ENCODE results near the gene SERINC5.
A peak's percentile ranks its signal among the peaks of the same experiment; 100 is the strongest.
"Not testable (repeated sequence)": the region's sequence is repeated elsewhere in the genome, so short reads cannot be mapped to it uniquely, and the experiment has no call there.

The SERINC5 gene

DNA sequence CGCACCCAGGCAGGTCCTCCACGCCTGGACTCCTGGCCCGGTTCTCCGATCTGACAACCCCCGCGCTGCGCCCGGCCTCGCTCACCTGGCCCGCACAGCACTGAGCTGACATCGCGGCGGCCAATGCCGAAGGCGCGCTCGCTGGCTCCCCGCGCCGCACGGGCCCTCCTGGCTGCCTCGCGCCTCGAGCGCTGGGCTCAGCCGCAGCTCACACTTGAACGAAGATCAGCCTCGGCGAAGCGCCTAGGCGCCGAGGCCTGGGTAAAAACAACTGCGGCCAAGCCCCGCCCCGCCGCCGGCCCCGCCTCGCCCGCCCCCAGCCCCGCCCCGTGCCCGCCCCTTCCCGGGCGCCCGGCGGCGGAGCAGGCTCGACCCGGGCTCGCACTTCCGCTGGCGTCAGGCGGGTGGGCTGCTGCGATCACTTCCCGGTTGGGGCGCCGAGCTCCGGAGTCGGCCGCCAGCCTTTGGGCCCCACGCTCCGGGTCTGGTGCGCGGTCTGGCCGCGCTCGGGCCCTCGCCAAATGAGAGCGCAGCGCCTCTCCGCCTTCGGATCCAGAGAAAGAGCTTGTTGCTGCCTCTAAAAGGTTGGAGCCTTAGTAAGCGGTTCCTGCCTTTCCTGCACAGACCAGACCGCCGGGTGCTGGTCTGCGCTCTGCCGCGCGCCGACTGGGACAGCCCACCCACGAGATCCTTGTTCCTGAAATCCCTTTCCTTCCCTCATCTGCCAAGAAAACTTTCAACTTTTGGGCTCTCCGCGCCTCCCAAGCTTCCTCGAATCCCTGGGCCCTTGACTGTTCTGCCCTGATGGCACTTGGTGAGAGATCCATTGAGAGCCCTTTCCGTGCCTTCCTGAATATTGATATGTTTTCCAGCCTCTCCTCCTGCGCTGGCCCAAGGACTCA lies at the start of gene SERINC5:
Gene SERINC5, minus strand, starts transcription at position 238 of the 902 bp plus-strand sequence. Its CDS starts 126 bp downstream, at position 112.
- DNase-seq, result peak; percentile 78 to 79

DNA sequence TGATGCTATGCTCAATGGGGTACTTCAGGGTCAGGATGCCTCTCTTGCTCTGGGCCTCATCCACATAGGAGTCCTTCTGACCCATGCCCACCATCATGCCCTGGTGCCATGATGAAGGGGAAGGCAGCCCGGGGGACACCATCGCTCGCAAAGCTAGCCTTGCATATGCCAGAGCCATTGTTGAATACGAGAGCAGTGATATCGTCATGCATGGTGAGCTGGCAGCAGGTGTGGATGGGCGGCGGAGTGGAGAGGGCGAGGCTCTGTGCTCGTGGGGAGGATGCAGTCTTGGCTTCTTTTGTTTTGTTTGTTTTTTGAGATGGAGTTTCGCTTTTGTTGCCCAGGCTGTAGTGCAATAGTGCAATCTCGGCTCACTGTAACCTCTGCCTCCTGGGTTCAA lies 46.8 kb upstream of the SERINC5 start:
- DNase-seq, result no peak

DNA sequence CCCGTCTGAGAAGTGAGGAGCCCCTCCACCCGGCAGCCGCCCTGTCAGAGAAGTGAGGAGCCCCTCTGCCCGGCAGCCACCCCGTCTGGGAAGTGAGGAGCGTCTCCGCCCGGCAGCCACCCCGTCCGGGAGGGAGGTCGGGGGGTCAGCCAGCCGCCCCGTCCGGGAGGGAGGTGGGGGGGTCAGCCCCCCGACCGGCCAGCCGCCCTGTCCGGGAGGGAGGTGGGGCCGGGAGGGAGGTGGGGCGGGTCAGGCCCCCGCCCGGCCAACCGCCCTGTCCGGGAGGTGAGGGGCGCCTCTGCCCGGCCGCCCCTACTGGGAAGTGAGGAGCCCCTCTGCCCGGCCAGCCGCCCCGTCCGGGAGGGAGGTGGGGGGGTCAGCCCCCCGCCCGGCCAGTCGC lies 45.5 kb upstream of the SERINC5 start:
- DNase-seq, result not testable (repeated sequence)

DNA sequence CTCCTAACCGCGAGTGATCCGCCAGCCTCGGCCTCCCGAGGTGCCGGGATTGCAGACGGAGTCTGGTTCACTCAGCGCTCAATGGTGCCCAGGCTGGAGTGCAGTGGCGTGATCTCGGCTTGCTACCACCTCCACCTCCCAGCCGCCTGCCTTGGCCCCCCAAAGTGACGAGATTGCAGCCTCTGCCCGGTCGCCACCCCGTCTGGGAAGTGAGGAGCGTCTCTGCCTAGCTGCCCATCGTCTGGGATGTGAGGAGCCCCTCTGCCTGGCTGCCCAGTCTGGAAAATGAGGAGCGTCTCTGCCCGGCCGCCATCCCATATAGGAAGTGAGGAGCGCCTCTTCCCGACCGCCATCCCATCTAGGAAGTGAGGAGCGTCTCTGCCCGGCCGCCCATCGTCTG lies 44.9 kb upstream of the SERINC5 start:
- DNase-seq, result not testable (repeated sequence)

DNA sequence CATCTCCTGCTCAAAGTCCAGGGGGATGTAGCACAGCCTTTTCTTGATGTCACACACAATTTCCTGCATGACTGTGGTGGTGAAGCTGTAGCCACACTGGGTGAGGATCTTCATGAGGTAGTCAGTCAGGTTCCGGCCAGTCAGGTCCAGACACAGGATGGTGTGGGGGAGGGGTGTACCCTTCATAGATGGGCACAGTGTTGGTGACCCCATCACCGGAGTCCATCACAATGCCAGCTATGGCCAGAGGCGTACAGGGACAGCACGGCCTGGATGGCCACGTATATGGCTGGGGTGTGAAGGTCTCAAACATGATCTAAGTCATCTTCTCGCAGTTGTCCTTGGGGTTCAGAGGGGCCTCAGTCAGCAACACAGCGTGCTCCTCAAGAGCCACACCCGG lies 44.3 kb upstream of the SERINC5 start:
- DNase-seq, result no peak

DNA sequence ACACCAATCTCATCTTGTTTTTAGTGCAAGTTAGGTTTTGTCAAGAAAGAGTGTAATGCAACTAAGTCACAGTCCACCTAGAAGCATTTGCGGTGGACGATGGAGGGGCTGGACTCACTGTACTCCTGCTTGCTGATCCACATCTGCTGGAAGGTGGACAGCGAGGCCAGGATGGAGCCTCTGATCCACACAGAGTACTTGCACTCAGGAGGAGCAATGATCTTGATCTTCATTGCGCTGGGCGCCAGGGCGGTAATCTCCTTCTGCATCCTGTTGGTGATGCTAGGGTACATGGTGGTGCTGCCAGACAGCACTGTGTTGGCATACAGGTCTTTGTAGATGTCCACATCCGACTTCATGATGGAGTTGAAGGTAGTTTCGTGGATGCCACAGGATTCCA lies 43.8 kb upstream of the SERINC5 start:
- DNase-seq, result no peak

DNA sequence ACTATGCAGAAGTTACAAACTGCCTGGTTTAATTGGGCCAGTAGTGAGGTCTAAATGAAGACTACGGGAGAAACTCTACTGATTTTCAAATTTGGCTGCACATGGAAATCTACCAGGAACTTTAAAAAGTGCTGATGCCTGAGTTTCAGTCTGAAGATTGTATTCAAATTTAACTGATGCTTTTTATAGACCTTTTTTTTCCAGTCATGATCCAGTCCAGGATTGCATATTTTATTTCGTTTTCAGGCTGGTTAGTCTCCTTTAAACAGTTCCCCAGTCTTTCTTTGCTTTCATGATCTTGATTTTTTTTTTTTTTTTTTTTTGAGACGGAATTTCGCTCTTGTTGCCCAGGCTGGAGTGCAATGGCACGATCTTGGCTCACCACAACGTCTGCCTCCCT lies 40.3 kb upstream of the SERINC5 start:
- DNase-seq, result no peak

DNA sequence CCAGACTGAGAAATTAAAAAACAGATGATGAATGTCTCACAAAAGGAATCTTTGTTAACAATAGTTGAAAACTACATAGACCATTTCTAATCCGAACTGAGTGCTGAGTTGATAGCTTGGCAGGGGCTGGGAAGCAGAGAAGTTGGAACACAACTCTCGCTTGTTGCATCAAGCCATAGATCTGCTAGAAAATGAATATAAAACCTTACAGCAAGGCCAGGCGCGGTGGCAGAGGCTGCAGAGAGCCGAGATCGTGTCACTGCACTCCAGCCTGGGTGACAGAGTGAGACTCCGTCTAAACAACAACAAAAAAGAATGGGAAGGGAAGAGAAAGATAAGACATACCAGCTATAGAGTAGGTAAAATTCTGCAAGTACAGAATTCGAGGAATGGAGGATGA lies 35.9 kb upstream of the SERINC5 start:
- no peak for DNase-seq

DNA sequence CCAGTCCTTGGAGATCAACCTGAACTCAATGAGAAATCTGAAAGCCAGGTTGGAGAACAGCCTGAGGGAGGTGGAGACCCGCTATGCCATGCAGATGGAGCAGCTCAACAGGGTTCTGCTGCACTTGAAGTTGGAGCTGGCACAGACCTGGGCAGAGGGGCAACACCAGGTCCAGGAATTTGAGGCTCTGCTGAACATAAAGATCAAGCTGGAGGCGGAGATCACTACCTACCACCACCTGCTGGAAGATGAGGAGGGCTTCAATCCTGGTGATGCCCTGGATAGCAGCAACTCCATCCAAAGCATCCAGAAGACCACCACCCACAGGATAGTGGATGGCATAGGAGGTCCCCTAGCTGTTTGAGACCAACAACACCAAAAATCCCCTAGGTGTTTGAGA lies 33.5 kb upstream of the SERINC5 start:
- DNase-seq, result no peak

DNA sequence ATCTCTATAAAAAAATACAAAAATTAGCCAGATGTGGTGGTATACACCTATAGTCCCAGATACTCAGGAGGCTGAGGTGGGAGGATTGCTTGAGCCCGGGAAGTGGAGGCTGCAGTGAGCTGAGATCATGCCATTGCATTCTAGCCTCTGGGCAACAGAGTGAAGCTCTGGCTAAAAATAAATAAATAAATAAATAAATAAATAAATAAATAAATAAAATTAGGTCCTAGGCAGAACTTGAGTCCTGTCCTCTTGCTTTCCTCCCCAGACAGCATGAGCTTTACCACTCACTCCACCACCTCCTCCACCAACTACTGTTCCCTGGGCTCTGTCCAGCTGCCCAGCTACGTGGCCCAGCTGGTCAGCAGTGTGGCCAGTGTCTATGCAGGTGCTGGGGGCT lies 32.3 kb upstream of the SERINC5 start:
- DNase-seq, result no peak

DNA sequence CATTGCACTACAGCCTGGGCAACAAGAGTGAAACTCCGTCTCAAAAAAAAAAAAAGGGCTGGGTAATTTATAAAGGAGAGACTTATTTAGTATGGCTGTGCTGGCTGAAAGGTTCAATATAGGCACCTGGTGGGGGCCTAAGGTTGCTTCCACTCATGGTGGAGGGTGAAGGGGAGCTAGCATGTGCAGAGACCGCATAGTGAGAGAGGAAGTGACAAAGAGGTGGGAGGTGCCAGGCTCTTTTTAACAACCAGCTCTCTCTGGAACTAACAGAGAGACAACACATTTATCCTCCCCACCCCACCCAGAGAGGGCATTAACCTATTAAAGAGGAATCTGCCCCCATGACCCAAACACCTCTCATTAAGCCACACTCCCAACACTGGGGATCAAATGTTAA lies 28.9 kb upstream of the SERINC5 start:
- DNase-seq, result peak in 1 of 2 donors; percentile 8

DNA sequence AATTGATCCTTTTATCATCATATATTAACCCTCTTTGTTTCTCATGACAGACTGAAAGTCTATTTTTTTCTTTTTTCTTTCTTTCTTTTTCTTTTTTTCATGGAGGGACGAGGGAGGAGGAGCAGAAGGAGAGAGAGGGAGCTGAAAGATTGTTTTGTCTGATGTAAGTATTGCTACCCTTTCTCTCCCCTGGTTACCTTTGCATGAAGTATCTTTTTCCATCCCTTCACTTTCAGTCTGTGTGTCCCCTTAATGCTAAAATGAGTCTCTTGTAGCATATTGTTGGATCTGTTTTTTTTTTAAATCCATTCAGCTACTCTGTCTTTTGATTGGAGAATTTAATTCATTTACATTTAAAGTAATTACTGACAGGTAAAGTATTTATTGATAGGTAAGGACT lies 27.5 kb upstream of the SERINC5 start:
- no peak for DNase-seq

DNA sequence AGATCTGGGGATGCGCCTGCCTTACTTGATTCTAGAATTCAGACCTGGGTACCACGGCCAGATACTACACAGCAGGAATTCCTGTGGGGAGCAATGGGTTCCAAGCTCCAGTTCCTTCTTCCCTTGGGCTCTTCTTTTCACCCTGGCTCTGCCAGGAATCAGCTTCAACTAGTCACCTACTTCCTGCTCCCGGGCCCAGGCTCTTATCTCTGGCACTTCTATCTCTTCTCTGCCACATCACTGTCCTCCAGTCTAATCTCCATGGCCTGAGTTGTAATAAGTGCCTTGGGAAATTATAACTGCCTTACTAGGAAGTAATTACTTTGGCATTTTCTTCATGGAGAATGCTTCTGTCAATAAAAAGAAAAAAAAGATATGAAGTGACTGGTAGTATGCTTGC lies 26.2 kb upstream of the SERINC5 start:
- DNase-seq, result no peak

DNA sequence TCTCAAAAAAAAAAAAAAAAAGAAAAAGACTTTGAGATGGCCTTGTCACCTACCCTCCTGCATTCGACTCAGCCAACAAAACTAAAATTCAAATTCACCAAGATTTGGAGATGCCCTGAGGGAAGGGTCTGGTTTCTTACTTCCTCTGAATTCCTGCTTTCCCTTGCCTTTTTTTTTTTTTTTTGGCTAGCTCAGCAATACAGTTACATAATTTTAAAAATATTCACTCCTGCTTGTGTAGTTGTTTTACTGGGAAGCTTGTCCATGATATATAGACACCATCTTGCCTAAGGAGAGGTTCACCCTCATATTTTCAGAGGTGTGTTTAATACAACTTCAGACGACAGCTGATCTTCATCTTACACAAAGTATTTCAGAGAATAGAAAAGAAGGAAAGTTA lies 21.3 kb upstream of the SERINC5 start:
- DNase-seq, result no peak

DNA sequence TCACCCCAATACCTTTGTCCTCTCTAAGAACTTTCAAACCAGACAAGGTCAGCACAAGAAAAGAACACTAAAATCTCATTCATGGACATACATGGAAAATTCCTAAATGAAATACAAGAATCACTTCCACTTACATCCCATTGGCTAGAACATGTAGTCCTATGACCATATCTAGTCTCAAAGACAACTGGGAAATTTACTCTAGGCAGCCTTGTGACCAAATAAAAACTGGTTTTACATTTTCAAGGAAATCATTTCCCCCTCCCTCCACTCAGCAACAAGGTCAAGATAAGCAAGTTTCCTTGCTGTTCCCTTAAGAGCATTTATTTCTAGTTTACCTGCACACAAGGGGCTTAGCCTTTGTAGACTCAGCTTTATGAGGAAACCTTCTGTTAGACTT lies 20.3 kb upstream of the SERINC5 start:
- DNase-seq, result no peak

DNA sequence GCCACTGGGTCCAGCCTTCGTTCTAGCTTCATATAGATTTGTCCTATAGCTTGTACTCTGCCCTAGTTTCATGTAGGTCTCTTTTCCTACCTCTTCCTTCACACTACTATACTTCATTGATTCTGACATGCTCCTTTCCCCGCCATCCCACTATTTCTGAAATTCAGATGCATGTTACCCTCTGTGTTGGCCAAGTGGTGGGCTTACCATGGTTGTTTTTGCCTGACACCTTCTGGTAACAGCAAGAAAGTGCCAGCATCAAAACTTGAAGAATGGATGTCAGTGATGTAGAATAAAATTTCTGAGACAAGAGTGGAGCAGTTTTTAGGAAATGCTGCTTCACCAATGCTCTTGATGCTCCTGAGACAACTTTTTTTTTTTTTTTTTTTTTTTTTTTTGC lies 19.5 kb upstream of the SERINC5 start:
- no peak for DNase-seq

DNA sequence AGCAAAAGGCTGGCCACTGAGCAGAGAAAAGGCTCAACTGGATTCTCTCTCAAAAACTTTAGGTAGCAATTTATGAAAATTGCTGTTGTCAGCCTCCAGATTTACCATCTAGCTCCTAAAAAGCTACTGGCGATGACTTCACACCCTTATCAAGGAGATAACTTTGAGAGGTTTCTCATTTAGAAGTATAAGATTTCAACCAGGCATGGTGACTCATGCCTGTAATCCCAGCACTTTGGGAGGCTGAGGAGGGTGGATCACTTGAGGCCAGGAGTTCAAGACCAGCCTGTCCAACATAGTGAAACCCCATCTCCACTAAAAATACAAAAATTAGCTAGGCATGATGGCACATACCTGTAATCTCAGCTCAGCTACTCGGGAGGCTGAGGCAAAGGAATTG lies 14.7 kb upstream of the SERINC5 start:
- DNase-seq, result not testable (repeated sequence)

DNA sequence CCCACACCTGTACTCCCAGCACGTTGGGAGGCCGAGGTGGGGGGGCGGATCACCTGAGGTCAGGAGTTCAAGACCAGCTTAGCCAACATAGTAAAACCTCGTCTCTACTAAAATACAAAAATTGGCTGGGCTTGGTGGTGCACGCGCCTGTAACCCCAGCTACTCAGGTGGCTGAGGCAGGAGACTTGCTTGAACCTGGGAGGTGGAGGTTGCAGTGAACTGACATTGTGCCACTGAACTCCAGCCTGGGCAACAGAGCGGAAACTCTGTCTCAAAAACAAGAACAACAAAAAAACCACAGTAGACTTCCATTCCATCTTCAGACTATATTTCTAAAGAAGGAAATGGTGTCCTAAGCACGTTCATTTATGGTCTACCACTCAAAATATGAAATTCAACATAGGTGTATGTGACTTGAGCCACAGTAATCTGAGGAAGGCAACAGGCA lies 14.2 kb upstream of the SERINC5 start:
- no peak for DNase-seq

DNA sequence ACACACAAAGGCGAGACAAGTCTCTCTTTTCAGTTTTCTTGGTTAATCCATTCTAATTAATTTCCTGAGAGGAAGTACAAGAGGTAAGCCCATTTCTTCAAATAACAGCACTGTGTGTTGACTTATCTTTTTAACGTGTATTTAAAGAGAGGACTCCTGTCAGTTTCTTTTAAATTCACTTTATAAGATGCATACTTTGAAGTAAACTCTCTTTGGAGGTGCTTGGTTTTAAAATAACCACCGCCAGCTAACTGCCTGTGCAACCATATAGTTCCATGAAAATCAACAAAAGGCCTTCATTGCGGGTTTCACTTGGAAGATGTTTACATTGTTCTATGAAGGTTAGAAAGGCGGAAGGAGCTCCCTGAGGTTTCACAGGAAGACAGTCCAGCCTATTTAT lies 13.1 kb upstream of the SERINC5 start:
- DNase-seq, result no peak

DNA sequence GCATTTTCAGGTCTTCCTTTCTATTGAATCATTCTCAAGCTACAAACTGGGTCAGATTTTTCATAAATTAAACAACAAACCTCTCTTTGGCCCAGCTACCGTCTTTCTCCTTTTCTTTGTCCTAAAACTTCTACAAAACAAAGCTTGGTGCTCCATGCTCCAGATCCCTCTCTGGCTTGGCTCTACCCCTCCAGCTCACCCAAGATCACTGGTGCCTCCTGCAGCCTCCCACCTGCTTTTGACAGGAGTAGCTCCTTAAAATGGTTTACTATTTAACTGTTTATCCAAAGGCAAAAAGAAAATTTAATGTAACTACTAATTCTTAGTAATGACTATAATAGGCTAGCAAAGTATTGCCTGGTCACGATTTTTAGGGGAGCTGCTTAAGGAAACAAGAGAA lies 10.7 kb upstream of the SERINC5 start:
- DNase-seq, result no peak

DNA sequence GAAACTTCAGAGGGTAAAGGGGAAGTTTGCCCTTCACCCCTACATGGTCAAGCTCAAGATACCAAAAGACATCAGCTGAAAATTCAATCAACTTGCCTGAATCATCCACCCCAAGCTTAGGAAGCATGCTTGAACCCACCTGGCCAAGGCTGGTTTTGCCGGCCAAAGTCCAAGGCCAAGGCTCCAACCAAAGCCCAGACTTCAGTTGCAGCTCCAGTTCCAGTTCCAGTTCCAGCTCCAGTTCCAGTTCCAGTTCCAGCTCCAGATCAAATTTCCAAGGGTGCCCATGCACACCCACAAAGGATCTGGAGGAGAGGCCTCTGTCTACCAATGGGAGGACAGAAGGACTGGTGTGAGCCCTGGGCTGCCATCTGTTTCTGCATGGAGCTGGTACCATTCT lies 4.6 kb upstream of the SERINC5 start:
- DNase-seq, result no peak

DNA sequence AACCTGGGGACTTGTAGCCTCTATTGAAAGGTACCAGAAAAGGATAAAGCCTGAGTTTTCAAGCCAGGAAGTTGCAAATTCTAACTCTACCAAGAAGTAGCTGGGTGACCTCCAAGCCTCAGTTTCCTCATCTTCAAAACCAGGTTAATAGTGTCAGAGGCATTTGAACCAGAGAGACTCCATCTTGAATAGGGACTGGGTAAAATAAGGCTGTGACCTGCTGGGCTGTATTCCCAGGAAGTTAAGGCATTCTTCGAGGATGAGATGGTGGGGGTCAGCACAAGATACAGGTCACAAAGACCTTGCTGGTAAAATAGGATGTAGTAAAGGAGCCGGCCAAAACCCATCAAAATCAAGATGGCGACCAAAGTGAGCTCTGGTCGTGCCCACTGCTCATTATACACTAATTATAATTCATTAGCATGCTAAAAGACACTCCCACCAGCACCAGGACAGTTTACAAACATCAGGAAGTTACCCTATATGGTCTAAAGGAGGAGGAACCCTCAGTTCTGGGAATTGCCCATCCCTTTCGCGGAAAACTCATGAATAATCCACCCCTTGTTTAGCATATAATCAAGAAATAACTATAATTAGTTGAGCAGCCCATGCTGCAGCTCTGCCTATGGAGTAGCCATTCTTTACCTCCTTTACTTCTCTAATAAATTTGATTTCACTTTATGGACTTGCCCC lies 3.8 kb upstream of the SERINC5 start:
- no peak for DNase-seq

DNA sequence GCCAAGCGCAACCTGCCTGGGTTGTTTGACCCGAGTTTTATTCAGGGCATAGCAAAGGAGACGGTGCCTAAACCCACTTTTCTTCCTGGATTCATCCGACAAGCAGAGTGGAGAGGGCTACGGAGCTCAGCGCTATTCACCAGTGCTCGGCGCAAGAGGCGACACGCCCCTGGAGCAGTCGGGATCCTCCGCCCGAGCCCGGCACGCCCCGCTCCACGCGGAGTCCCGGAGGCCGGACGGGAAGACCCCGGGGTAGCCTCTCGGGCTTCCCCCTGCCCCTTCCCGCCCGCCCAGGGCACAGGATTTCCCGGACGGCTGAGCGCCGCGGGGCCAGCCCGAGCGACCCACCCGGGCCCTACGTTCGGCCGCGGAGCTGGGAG lies 427 bp downstream of the SERINC5 start:
- peak; percentile 48 to 59 for DNase-seq

DNA sequence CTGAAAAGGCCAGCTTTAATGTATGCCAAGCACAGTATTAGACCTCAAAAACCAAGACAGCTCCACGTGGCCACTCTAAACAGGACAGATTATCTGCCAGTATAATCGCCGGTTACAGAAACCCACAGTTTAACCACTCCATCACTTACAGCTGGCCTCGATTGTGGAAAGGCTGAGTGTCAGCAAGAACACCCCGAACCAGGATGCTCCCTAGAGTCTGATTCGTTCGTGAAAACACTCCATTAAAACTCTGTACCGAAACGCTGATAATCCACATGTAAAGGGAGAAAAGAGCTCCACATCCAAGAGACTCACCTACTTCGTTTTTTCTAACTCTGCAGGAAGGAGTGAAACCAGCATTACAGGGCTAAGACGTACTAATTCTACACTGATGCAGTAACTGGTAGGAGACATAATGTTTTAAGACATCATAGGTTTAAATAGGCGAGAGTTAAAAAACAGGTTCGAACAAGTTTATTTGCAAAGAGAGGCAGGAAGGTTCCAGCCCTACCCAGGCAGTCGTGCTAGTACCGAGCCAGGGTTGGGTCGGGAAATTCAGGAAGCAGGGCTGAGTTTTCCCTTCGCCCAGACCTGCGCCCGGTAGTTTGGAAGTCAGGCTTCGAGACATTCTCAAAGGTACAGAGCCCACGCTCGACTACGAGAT lies 949 bp downstream of the SERINC5 start:
- no peak for DNase-seq
